Measurements from ENCODE around the gene MAPK6.
"Not testable (repeated sequence)": the region's sequence is repeated elsewhere in the genome, so short reads cannot be mapped to it uniquely, and the experiment has no call there.

The MAPK6 gene

GRCh38 chr15:52080706-52081392 is 61.8 kb downstream of the MAPK6 start:
- no peak for DNase-seq (ENCODE audit: low spot score)

- no peak for DNase-seq (ENCODE audit: low spot score)
Measured at GRCh38 chr15:52082197-52083036, 63.4 kb downstream of the MAPK6 start.

- DNase-seq (ENCODE audit: low spot score): not testable (repeated sequence)
Measured at GRCh38 chr15:52083037-52083359, 64.0 kb downstream of the MAPK6 start.

GRCh38 chr15:52083603-52084002 is 64.6 kb downstream of the MAPK6 start:
- DNase-seq (ENCODE audit: low spot score): no peak

- no peak for DNase-seq (ENCODE audit: low spot score)
Measured at GRCh38 chr15:52085299-52085698, 66.3 kb downstream of the MAPK6 start.

- no peak for DNase-seq (ENCODE audit: low spot score)
Measured at GRCh38 chr15:52086011-52086786, 67.2 kb downstream of the MAPK6 start.

- DNase-seq (ENCODE audit: low spot score): no peak
Measured at GRCh38 chr15:52090193-52090592, 71.2 kb downstream of the MAPK6 start.

- DNase-seq (ENCODE audit: low spot score): no peak
Measured at GRCh38 chr15:52093167-52093538, 74.1 kb downstream of the MAPK6 start.

- DNase-seq (ENCODE audit: low spot score): no peak
Measured at GRCh38 chr15:52093539-52094510, 74.8 kb downstream of the MAPK6 start.

- DNase-seq (ENCODE audit: low spot score): no peak
Measured at GRCh38 chr15:52094811-52095584, 76.0 kb downstream of the MAPK6 start.

GRCh38 chr15:52095597-52096262 is 76.7 kb downstream of the MAPK6 start:
- DNase-seq (ENCODE audit: low spot score): no peak

GRCh38 chr15:52096536-52096935 is 77.5 kb downstream of the MAPK6 start:
- DNase-seq (ENCODE audit: low spot score): not testable (repeated sequence)

GRCh38 chr15:52097180-52097579 is 78.2 kb downstream of the MAPK6 start:
- DNase-seq (ENCODE audit: low spot score): no peak

GRCh38 chr15:52098323-52098722 is 79.3 kb downstream of the MAPK6 start:
- DNase-seq (ENCODE audit: low spot score): no peak

GRCh38 chr15:52099651-52100272 is 80.7 kb downstream of the MAPK6 start:
- DNase-seq (ENCODE audit: low spot score): no peak

- DNase-seq (ENCODE audit: low spot score): no peak
Measured at GRCh38 chr15:52100807-52101442, 81.9 kb downstream of the MAPK6 start.

GRCh38 chr15:52101542-52102323 is 82.7 kb downstream of the MAPK6 start:
- DNase-seq (ENCODE audit: low spot score): no peak

- DNase-seq (ENCODE audit: low spot score): no peak
Measured at GRCh38 chr15:52102463-52102862, 83.4 kb downstream of the MAPK6 start.
